HepG2 (cell line): Measurements from ENCODE around the gene ETF1.

Source experiments
- MAFF ChIP-seq: IDR thresholded peaks from 2 replicates; pipeline ENCODE4 v1.6.1; 2011; ENCODE audit warnings: low read depth, low read length, improper control_type of control experiment
- PHF8 ChIP-seq: sonication (generic); formaldehyde crosslinking; IDR thresholded peaks from 2 replicates; pipeline ENCODE4 v1.5.0; 2020; ENCODE audit warnings: missing genetic modification reagents
- REPIN1 ChIP-seq: sonication (generic); formaldehyde crosslinking; IDR thresholded peaks from 2 replicates; pipeline ENCODE4 v1.8.0; 2022; ENCODE audit warnings: missing genetic modification reagents, low read depth, mild to moderate bottlenecking, borderline replicate concordance
- SP1 ChIP-seq, 2 experiments: fragments of 450-650 bp in 1 of 2; sonication (generic) in 1 of 2; formaldehyde crosslinking in 1 of 2; IDR thresholded peaks; 2 replicates each; pipeline versions ENCODE4 v1.4.0 to v1.6.1; 2016 to 2020; ENCODE audit warnings: missing genetic modification reagents in 1 of 2
- TMF1 ChIP-seq: sonication (generic); formaldehyde crosslinking; IDR thresholded peaks from 2 replicates; pipeline ENCODE4 v1.8.1; 2022; ENCODE audit warnings: low read depth, missing genetic modification reagents
- ZBTB21 ChIP-seq: sonication (generic); formaldehyde crosslinking; IDR thresholded peaks from 2 replicates; pipeline ENCODE4 v1.4.0; 2020; ENCODE audit warnings: missing genetic modification reagents
- ZMYM4 ChIP-seq: sonication (generic); formaldehyde crosslinking; IDR thresholded peaks from 2 replicates; pipeline ENCODE4 v1.8.1; 2023; ENCODE audit warnings: mild to moderate bottlenecking, missing genetic modification reagents
- TF ChIP-seq, protein P1 (sequence below): sonication (generic); formaldehyde crosslinking; IDR thresholded peaks from 2 replicates; pipeline ENCODE4 v1.5.1; 2020; ENCODE audit warnings: mild to moderate bottlenecking, missing genetic modification reagents
- TF ChIP-seq, protein P2 (sequence below): IDR thresholded peaks from 2 replicates; pipeline ENCODE4 v1.6.1; 2016; ENCODE audit warnings: low read depth, control low read depth

DNA sequence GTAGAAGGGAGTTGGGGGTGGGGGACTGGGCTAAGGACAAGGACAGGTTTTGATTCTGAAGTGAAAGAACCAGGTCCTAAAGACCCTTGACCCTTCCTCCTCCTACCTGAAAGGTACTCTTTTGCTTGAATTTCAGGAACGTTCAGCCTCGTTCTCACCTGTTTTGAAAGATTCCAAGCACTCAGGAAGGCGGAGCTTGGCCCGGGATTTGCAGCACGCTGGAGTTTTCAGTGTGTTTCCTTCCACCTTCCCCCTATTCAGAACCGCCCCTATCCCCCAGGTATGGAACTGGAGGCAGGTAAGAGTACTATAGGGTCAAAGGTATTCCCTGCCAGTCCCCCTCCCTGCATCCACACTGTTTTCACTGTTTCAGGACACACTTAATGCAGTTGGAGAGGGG is 70.7 kb downstream of the ETF1 start:
- TF ChIP-seq ZBTB21 (CRISPR knock-in tag) (no peak), SP1 (IDR thresholded peaks at IDR 0.05) (no peak), SP1 (CRISPR knock-in tag; IDR thresholded peaks at IDR 0.05) (no peak), TMF1 (CRISPR knock-in tag) (no peak), REPIN1 (CRISPR knock-in tag) (no peak), ZMYM4 (no peak), PHF8 (CRISPR knock-in tag) (no peak), MAFF (no peak)
- TF ChIP-seq, protein P1, sequence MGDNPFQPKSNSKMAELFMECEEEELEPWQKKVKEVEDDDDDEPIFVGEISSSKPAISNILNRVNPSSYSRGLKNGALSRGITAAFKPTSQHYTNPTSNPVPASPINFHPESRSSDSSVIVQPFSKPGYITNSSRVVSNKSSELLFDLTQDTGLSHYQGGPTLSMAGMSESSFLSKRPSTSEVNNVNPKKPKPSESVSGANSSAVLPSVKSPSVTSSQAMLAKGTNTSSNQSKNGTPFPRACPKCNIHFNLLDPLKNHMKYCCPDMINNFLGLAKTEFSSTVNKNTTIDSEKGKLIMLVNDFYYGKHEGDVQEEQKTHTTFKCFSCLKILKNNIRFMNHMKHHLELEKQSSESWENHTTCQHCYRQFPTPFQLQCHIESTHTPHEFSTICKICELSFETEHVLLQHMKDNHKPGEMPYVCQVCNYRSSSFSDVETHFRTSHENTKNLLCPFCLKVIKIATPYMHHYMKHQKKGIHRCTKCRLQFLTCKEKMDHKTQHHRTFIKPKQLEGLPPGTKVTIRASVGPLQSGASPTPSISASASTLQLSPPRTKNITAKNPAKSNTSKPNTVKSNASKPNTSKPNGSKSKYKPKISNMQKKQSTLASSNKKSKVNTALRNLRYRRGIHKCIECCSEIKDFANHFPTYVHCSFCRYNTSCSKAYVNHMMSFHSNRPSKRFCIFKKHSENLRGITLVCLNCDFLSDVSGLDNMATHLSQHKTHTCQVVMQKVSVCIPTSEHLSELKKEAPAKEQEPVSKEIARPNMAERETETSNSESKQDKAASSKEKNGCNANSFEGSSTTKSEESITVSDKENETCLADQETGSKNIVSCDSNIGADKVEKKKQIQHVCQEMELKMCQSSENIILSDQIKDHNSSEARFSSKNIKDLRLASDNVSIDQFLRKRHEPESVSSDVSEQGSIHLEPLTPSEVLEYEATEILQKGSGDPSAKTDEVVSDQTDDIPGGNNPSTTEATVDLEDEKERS (CRISPR knock-in tag) = no peak
- TF ChIP-seq, protein P2, sequence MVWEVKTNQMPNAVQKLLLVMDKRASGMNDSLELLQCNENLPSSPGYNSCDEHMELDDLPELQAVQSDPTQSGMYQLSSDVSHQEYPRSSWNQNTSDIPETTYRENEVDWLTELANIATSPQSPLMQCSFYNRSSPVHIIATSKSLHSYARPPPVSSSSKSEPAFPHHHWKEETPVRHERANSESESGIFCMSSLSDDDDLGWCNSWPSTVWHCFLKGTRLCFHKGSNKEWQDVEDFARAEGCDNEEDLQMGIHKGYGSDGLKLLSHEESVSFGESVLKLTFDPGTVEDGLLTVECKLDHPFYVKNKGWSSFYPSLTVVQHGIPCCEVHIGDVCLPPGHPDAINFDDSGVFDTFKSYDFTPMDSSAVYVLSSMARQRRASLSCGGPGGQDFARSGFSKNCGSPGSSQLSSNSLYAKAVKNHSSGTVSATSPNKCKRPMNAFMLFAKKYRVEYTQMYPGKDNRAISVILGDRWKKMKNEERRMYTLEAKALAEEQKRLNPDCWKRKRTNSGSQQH (CRISPR knock-in tag) = no peak
